GM12865 (cell line): ENCODE results near the gene ZNF716.
"Not testable (repeated sequence)": the region's sequence is repeated elsewhere in the genome, so short reads cannot be mapped to it uniquely, and the experiment has no call there.

Experiments
- DNase-seq: peaks from one replicate; pipeline ENCODE4 v3.0.0; 2010; ENCODE audit warnings: low read depth
- H3K4me3 ChIP-seq: 2 replicates; pipeline ENCODE4 v1.5.1; 2011; ENCODE audit warnings: mild to moderate bottlenecking, low read depth, low read length, control low read depth
- CTCF ChIP-seq: IDR thresholded peaks from 2 replicates; pipeline ENCODE4 v1.5.1; 2011; ENCODE audit warnings: low read length, control low read depth, low read depth, inconsistent platforms; ENCODE audit not compliant: insufficient read depth; ENCODE audit errors: missing control alignments

The ZNF716 gene

GRCh38 chr7:57426629-57427003, 23.4 kb upstream of the ZNF716 start:
- H3K4me3 ChIP-seq = no peak overlapping the region
- TF ChIP-seq CTCF = no peak
- DNase-seq = no peak

- no peak overlapping the region for H3K4me3 ChIP-seq
- DNase-seq = no peak
- no peak for TF ChIP-seq CTCF
Measured at GRCh38 chr7:57427146-57427545, 22.8 kb upstream of the ZNF716 start.

- no peak overlapping the region for H3K4me3 ChIP-seq
- DNase-seq = no peak
- no peak for TF ChIP-seq CTCF
Measured at GRCh38 chr7:57427594-57427993, 22.4 kb upstream of the ZNF716 start.

- DNase-seq = no peak
- no peak for TF ChIP-seq CTCF
- no peak overlapping the region for H3K4me3 ChIP-seq
Measured at GRCh38 chr7:57432583-57432982, 17.4 kb upstream of the ZNF716 start.

GRCh38 chr7:57437581-57437980, 12.4 kb upstream of the ZNF716 start:
- no peak for TF ChIP-seq CTCF
- H3K4me3 ChIP-seq = no peak overlapping the region
- DNase-seq = no peak

- DNase-seq = no peak
- H3K4me3 ChIP-seq = no peak overlapping the region
- no peak for TF ChIP-seq CTCF
Measured at GRCh38 chr7:57438244-57438643, 11.7 kb upstream of the ZNF716 start.

- H3K4me3 ChIP-seq = no peak overlapping the region
- DNase-seq = no peak
- no peak for TF ChIP-seq CTCF
Measured at GRCh38 chr7:57443567-57443966, 6.4 kb upstream of the ZNF716 start.

GRCh38 chr7:57469186-57469828, 19.3 kb downstream of the ZNF716 start:
- DNase-seq, H3K4me3 ChIP-seq: not testable (repeated sequence)

GRCh38 chr7:57480304-57480703, 30.3 kb downstream of the ZNF716 start:
- H3K4me3 ChIP-seq, DNase-seq: not testable (repeated sequence)

- H3K4me3 ChIP-seq, DNase-seq: not testable (repeated sequence)
Measured at GRCh38 chr7:57485022-57485421, 35.0 kb downstream of the ZNF716 start.
